ENCODE measurements around the gene CBFA2T2.
"Not testable (repeated sequence)": the region's sequence is repeated elsewhere in the genome, so short reads cannot be mapped to it uniquely, and the experiment has no call there.

DNA sequence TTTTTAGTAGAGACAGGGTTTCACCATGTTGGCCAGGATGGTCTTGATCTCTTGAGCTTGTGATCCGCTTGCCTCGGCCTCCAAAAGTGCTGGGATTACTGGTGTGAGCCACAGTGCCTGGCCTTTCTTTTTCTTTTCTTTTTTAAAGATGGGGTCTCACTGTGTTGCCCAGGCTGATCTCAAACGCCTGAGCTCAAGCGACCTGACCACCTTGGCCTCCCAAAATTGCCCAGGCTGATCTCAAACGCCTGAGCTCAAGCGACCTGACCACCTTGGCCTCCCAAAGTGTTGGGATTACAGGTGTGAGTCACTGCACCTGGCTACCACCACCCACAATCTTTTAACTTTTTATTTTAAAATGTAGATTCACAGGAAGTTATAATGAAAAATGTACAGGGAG lies 71.2 kb downstream of the CBFA2T2 start:
- TF ChIP-seq CTCF, POLR2A (IDR thresholded peaks at IDR 0.05): not testable (repeated sequence)
